GM23338 (cell line): ENCODE data around the gene ANKRD22. TPM values are rescaled to one million over a fixed set of nuclear protein-coding genes. Genes with fewer than 3 reads are reported as not detected.

Experiments used
- ATAC-seq: fragments of 200-7000 bp; cut with Tn5 transposase; 3 replicates; pipeline ENCODE4 v1.9.1; 2020
- DNase-seq: peaks from one replicate; pipeline ENCODE4 v3.0.0-alpha.2; 2015; ENCODE audit warnings: low spot score
- H2AFZ ChIP-seq: fragments of 200-600 bp; sonication (generic); 2 replicates; pipeline ENCODE4 v1.8.0; 2016; ENCODE audit warnings: antibody characterized with exemption, mild to moderate bottlenecking, moderate library complexity
- H3F3A ChIP-seq: fragments of 200-600 bp; sonication (generic); replicated peaks from 2 replicates; pipeline ENCODE4 v1.8.0; 2017; ENCODE audit warnings: antibody characterized with exemption, mixed run types, low read depth
- H3K27ac ChIP-seq: fragments of 200-600 bp; sonication (generic); 2 replicates; pipeline ENCODE4 v1.6.1; 2016; ENCODE audit warnings: low read depth
- H3K27me3 ChIP-seq: fragments of 200-600 bp; sonication (generic); 2 replicates; pipeline ENCODE4 v1.8.0; 2016; ENCODE audit warnings: mild to moderate bottlenecking, mixed run types, moderate library complexity; ENCODE audit not compliant: insufficient read depth
- H3K36me3 ChIP-seq: fragments of 200-600 bp; sonication (generic); 2 replicates; pipeline ENCODE4 v1.8.0; 2016; ENCODE audit warnings: mild to moderate bottlenecking; ENCODE audit not compliant: insufficient read depth
- H3K4me1 ChIP-seq: fragments of 200-600 bp; sonication (generic); 2 replicates; pipeline ENCODE4 v1.8.0; 2016; ENCODE audit warnings: mild to moderate bottlenecking, moderate library complexity; ENCODE audit not compliant: insufficient read depth
- H3K4me2 ChIP-seq: fragments of 200-600 bp; sonication (generic); 2 replicates; pipeline ENCODE4 v1.7.1; 2017; ENCODE audit warnings: mixed run types
- H3K4me3 ChIP-seq: fragments of 200-600 bp; sonication (generic); 2 replicates; pipeline ENCODE4 v1.6.1; 2016; ENCODE audit warnings: mixed run types
- H3K79me2 ChIP-seq: fragments of 200-600 bp; sonication (generic); replicated peaks from 2 replicates; pipeline ENCODE4 v1.8.0; 2017; ENCODE audit warnings: mild to moderate bottlenecking; ENCODE audit not compliant: insufficient read depth
- H3K9me2 ChIP-seq: fragments of 200-600 bp; sonication (generic); 2 replicates; pipeline ENCODE4 v1.8.0; 2017; ENCODE audit not compliant: insufficient read depth
- H4K20me1 ChIP-seq: fragments of 200-600 bp; sonication (generic); replicated peaks from 2 replicates; pipeline ENCODE4 v1.8.0; 2017; ENCODE audit warnings: mild to moderate bottlenecking; ENCODE audit not compliant: insufficient read depth
- H3K27ac Mint-ChIP-seq: 2 replicates; pipeline ENCODE4 v1.8.0; 2020; ENCODE audit warnings: inconsistent platforms, mild to moderate bottlenecking, moderate library complexity, mixed read lengths
- H3K27me3 Mint-ChIP-seq: 3 replicates; pipeline ENCODE4 v1.8.0; 2022; ENCODE audit warnings: low read depth, mild to moderate bottlenecking, moderate library complexity, mixed read lengths, inconsistent platforms; ENCODE audit not compliant: insufficient read depth, poor library complexity
- H3K36me3 Mint-ChIP-seq: 3 replicates; pipeline ENCODE4 v1.8.0; 2021; ENCODE audit warnings: low read depth, mild to moderate bottlenecking, inconsistent platforms, moderate library complexity, mixed read lengths
- H3K4me1 Mint-ChIP-seq: 3 replicates; pipeline ENCODE4 v1.8.0; 2020; ENCODE audit warnings: mild to moderate bottlenecking, inconsistent platforms, mixed read lengths
- H3K4me3 Mint-ChIP-seq: 3 replicates; pipeline ENCODE4 v1.8.0; 2021; ENCODE audit warnings: moderate library complexity, mild to moderate bottlenecking, inconsistent platforms, mixed read lengths
- H3K9me3 Mint-ChIP-seq: 3 replicates; pipeline ENCODE4 v1.8.0; 2020; ENCODE audit warnings: moderate library complexity, mild to moderate bottlenecking, inconsistent platforms, mixed read lengths
- CREB1 ChIP-seq: fragments of 250-450 bp; sonication (Bioruptor Pico); IDR thresholded peaks from 2 replicates; pipeline ENCODE4 v1.5.0; 2020; ENCODE audit warnings: low read depth, mild to moderate bottlenecking, moderate library complexity
- CTCF ChIP-seq, 2 experiments: fragments of 200-600 bp in 1 of 2; sonication (generic) in 1 of 2; conservative IDR thresholded peaks; 2 replicates each; pipeline versions ENCODE4 v1.5.1 to v1.6.1; 2016 to 2017; ENCODE audit warnings: antibody characterized with exemption in 2 of 2, low read depth in 2 of 2, mild to moderate bottlenecking in 2 of 2, moderate library complexity in 1 of 2
- ETS1 ChIP-seq: IDR thresholded peaks from 2 replicates; pipeline ENCODE4 v1.6.1; 2016; ENCODE audit warnings: antibody characterized with exemption
- EZH2 ChIP-seq: fragments of 200-600 bp; sonication (generic); IDR thresholded peaks from one replicate; pipeline ENCODE4 v1.8.0; 2017; ENCODE audit warnings: antibody characterized with exemption, mild to moderate bottlenecking, low read depth; ENCODE audit not compliant: unreplicated experiment
- EZH2phosphoT487 ChIP-seq: fragments of 200-600 bp; sonication (generic); IDR thresholded peaks from one replicate; pipeline ENCODE4 v1.8.1; 2018; ENCODE audit warnings: antibody characterized with exemption; ENCODE audit not compliant: unreplicated experiment
- JUNB ChIP-seq: IDR thresholded peaks from one replicate; pipeline ENCODE4 v1.6.1; 2016; ENCODE audit warnings: antibody characterized with exemption; ENCODE audit not compliant: unreplicated experiment
- NANOG ChIP-seq: IDR thresholded peaks from 2 replicates; pipeline ENCODE4 v1.6.1; 2016; ENCODE audit warnings: antibody characterized with exemption, borderline replicate concordance
- POLR2AphosphoS5 ChIP-seq: IDR thresholded peaks from 2 replicates; pipeline ENCODE4 v1.6.1; 2016; ENCODE audit warnings: antibody characterized with exemption, low read depth
- REST ChIP-seq: IDR thresholded peaks from one replicate; pipeline ENCODE4 v1.6.1; 2018; ENCODE audit warnings: antibody characterized with exemption; ENCODE audit not compliant: unreplicated experiment
- STAT1 ChIP-seq: IDR thresholded peaks from one replicate; pipeline ENCODE4 v1.6.1; 2016; ENCODE audit warnings: antibody characterized with exemption; ENCODE audit not compliant: unreplicated experiment
- ZNF114 ChIP-seq: fragments of 250-450 bp; sonication (Bioruptor Pico); IDR thresholded peaks from 2 replicates; pipeline ENCODE4 v1.5.0; 2020; ENCODE audit warnings: mild to moderate bottlenecking, moderate library complexity
- ZNF331 ChIP-seq: fragments of 250-450 bp; sonication (Bioruptor Pico); IDR thresholded peaks from 2 replicates; pipeline ENCODE4 v1.5.0; 2020; ENCODE audit warnings: low read depth, mild to moderate bottlenecking, moderate library complexity
- ZNF462 ChIP-seq: fragments of 250-450 bp; sonication (Bioruptor Pico); IDR thresholded peaks from 2 replicates; pipeline ENCODE4 v1.5.0; 2020; ENCODE audit warnings: mild to moderate bottlenecking, moderate library complexity
- polyA plus RNA-seq: library from polyadenylated mRNA; unstranded; fragments of >200 nt; fragmentation: Nextera tagmentation; extraction: Ambion mirVana; gene quantifications from 2 replicates; pipeline ENCODE4 v1.2.1, GENCODE V29; 2016
- total RNA-seq: library from RNA; depleted of rRNA; stranded (reverse); fragments of >200 nt; shearing (Covaris generic); gene quantifications from 2 replicates; pipeline ENCODE4 v1.2.3, GENCODE V29; 2014

The ANKRD22 gene
- total and polyA plus RNA-seq, 2 experiments from 2014 or later = not detected

DNA sequence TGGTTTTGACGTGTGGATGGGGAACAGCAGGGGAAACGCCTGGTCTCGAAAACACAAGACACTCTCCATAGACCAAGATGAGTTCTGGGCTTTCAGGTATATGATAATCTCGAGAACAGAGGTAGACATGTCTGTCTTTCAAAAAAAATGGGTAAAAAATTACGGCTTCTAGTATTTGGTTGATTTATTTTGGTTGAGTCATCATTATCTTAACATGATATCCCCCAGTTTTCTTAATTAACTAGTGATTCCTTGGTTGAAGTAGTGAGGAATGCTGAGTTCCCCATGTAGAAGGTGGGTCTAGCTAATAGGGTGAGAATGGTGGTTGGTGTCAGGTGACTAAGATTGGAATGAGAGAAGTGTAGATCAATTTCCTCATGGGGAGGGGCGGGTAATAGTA lies 38.4 kb downstream of the ANKRD22 start:
- H3K36me3 Mint-ChIP-seq = no peaks in the 10 kb centered on the region
- TF ChIP-seq ETS1 (no peak), CTCF (conservative IDR thresholded peaks at IDR 0.05; ENCODE audit: low read depth in 2 of 2) (no peak), ZNF462 (CRISPR knock-in tag) (no peak), NANOG (no peak), STAT1 (no peak), CREB1 (CRISPR knock-in tag) (no peak), ZNF331 (CRISPR knock-in tag) (no peak), EZH2phosphoT487 (no peak), REST (no peak), EZH2 (no peak), JUNB (no peak), ZNF114 (CRISPR knock-in tag) (no peak), POLR2AphosphoS5 (no peak)
- no peaks in the 10 kb centered on the region for H3K9me3 Mint-ChIP-seq

More for the DNA sequence above, 38.4 kb downstream of the ANKRD22 start:
- DNase-seq (no peak), ATAC-seq (no peak)
- Histone ChIP-seq H3K4me3 (no peak overlapping the region), H2AFZ (no peak overlapping the region), H3K9me2 (no peaks in the 10 kb centered on the region), H3K27me3 (no peaks in the 10 kb centered on the region), H4K20me1 (no peaks in the 10 kb centered on the region), H3K79me2 (no peaks in the 10 kb centered on the region), H3F3A (no peaks in the 10 kb centered on the region), H3K4me2 (no peak overlapping the region), H3K4me1 (no peaks in the 10 kb centered on the region), H3K36me3 (no peaks in the 10 kb centered on the region), H3K27ac (no peak overlapping the region)
- Mint-ChIP-seq H3K4me1 (peaks cover 3% of the 10 kb centered on the region), H3K27ac (no peak overlapping the region), H3K27me3 (no peaks in the 10 kb centered on the region), H3K4me3 (no peak overlapping the region)
